Epithelial cell of esophagus (primary cell): Measurements from ENCODE around the gene VPS72.
A peak's percentile ranks its signal among the peaks of the same experiment; 100 is the strongest.
"Not testable (repeated sequence)": the region's sequence is repeated elsewhere in the genome, so short reads cannot be mapped to it uniquely, and the experiment has no call there.

Source experiments
- DNase-seq: peaks from one replicate; pipeline ENCODE4 v3.0.0; 2010; ENCODE audit warnings: low read depth
- H3K4me3 ChIP-seq: 2 replicates; pipeline ENCODE4 v1.5.1; 2011; ENCODE audit warnings: mild to moderate bottlenecking, low read length, control low read depth
- TF ChIP-seq, protein P1 (sequence below): IDR thresholded peaks from 2 replicates; pipeline ENCODE4 v1.5.1; 2011; ENCODE audit warnings: low read depth, mild to moderate bottlenecking, low read length, control low read depth, inconsistent platforms; ENCODE audit not compliant: insufficient read depth; ENCODE audit errors: missing control alignments

VPS72 gene

GRCh38 chr1:151197863-151198253 lies 7.9 kb upstream of the VPS72 start:
- DNase-seq: peak; percentile 57
- TF ChIP-seq, protein P1, sequence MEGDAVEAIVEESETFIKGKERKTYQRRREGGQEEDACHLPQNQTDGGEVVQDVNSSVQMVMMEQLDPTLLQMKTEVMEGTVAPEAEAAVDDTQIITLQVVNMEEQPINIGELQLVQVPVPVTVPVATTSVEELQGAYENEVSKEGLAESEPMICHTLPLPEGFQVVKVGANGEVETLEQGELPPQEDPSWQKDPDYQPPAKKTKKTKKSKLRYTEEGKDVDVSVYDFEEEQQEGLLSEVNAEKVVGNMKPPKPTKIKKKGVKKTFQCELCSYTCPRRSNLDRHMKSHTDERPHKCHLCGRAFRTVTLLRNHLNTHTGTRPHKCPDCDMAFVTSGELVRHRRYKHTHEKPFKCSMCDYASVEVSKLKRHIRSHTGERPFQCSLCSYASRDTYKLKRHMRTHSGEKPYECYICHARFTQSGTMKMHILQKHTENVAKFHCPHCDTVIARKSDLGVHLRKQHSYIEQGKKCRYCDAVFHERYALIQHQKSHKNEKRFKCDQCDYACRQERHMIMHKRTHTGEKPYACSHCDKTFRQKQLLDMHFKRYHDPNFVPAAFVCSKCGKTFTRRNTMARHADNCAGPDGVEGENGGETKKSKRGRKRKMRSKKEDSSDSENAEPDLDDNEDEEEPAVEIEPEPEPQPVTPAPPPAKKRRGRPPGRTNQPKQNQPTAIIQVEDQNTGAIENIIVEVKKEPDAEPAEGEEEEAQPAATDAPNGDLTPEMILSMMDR: no peak
- H3K4me3 ChIP-seq: peak overlapping the region; percentile 100

DNA sequence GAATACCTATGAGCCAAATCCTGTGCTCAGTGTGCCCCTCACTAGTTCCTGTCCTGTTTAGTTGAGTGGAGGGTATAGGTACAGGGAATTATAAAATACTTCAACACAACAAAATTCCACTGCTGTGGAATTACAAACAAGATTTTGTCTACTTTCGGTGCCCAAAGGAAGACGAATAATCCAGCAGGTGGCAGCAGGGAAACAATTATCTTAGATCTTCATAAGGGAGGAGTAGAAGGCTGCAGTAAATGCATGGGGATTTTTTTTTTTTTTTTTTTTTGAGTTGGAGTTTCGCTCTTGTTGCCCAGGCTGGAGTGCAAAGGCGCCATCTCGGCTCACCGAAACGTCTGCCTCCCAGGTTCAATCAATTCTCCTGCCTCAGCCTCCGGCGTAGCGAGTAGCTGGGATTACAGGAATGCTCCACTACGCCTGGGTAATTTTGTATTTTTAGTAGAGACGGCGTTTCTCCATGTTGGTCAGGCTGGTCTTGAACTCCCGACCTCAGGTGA lies 6.3 kb upstream of the VPS72 start:
- H3K4me3 ChIP-seq: peak overlapping the region; percentile 1
- TF ChIP-seq, protein P1: peak; percentile 62
- peak; percentile 88 for DNase-seq

DNA sequence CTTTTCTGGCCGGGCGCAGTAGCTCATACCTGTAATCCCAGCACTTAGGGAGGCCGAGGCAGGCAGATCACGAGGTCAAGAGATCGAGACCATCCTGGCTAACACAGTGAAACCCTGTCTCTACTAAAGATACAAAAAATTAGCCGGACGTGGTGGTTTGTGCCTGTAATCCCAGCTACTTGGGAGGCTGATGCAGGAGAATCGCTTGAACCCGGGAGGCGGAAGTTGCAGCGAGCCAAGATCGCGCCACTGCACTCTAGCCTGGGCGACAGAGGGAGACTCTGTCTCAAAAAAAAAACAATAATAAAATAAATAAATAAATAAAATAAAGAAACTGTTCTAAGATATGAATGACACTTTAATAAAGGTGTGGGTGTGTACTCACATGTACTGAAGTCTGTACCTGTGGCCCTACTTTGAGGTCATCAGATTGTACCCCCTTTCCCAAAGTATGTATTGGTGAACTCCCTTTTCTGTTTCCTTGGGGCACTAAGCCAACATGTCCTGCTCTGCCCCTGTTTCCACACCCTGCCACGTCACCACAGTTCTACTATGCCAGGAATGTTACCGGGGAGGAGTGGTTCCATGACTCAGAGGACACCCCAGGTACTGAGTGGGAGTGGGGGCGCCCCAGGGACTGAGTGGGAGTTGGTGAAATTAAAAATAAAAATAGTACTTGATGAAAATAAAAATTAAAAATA lies 5.0 kb upstream of the VPS72 start:
- peak; percentile 99 for DNase-seq
- peak overlapping the region; percentile 49 for H3K4me3 ChIP-seq

GRCh38 chr1:151193856-151194255 lies 3.9 kb upstream of the VPS72 start:
- TF ChIP-seq, protein P1: no peak
- no peak overlapping the region for H3K4me3 ChIP-seq
- peak; percentile 36 for DNase-seq

DNA sequence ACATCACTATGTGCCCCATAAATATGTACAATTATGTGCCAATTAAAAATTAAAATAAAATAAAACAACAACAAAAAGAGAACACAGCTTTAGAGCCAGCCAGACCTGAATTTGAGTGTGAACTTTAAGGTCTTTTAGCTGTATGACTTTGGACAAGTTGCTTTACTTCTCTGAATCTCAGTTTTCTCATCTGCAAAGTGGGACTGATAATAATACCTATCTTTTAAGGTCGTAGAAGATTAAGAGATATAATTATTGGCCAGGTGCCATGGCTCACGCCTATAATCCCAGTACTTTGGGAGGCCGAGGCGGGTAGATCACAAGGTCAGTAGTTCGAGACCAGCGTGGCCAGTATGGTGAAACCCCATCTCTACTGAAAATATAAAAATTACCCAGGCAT lies 3.3 kb upstream of the VPS72 start:
- H3K4me3 ChIP-seq: no peak overlapping the region
- DNase-seq: no peak
- TF ChIP-seq, protein P1: no peak

DNA sequence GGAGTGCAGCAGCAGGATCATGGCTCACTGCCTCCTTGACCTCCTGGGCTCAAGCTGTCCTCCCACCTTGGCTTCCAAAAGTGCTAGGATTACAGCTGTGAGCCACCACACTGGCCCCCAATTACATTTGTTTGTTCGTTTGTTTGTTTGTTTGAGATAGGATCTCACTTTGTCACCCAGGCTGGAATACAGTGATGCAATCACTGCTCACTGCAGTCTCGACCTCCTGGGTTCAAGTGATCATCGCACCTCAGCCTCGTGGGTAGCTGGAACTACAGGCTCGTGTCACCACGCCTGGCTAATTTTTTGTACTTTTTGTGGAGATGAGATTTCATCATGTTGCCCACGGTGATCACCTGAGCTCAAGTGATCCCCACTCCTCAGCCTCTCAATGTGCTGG lies 2.0 kb upstream of the VPS72 start:
- TF ChIP-seq, protein P1: no peak
- DNase-seq: no peak
- no peak overlapping the region for H3K4me3 ChIP-seq

GRCh38 chr1:151188667-151189066 lies 1.3 kb downstream of the VPS72 start:
- peak overlapping the region; percentile 96 for H3K4me3 ChIP-seq
- not testable (repeated sequence) for DNase-seq

DNA sequence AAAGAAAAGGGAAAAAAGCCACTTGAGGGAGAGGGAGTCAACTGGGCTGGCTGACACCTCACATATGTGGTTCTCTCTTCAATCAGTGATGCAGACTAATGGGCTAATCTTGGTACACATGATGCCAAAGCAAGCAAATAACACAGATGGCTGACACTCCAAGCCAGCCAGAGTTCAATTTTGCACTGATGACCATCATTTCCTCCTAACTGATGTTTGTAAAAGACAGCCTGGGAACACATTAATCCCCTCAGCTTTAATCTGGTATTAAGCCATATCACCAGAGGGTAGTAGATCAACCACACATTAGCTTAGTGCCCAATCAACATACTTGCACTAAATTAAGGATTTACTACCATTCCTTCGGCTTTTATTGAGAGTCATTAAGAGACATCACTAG lies 2.8 kb downstream of the VPS72 start:
- TF ChIP-seq, protein P1: no peak
- H3K4me3 ChIP-seq: no peak overlapping the region
- no peak for DNase-seq
